Measurements from ENCODE around the gene SH3PXD2B.
A peak's percentile ranks its signal among the peaks of the same experiment; 100 is the strongest.
"Not testable (repeated sequence)": the region's sequence is repeated elsewhere in the genome, so short reads cannot be mapped to it uniquely, and the experiment has no call there.

The SH3PXD2B gene

DNA sequence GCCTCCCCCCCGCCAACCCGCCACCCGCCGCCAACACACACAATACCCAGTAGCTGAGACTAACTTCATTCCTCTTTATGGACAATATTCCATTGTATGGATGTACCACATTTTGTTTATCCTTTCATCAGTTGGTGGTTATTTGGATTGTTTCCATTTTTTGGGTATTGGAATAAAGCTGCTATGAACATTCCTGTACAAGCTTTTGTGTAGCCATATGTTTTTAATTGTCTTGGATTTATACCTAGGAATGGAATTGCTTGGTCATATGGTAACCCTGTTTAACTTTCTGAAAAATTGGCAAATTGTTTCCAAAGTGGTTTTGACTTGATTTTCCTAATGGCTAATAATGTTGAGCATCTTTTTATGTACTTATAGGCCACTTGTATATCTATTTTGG, 165.9 kb downstream of the SH3PXD2B start:
- no peak for DNase-seq

GRCh38 chr5:172287140-172287539, 167.2 kb downstream of the SH3PXD2B start:
- not testable (repeated sequence) for DNase-seq

- DNase-seq, result no peak
Measured at GRCh38 chr5:172285226-172286143, 168.8 kb downstream of the SH3PXD2B start.

DNA sequence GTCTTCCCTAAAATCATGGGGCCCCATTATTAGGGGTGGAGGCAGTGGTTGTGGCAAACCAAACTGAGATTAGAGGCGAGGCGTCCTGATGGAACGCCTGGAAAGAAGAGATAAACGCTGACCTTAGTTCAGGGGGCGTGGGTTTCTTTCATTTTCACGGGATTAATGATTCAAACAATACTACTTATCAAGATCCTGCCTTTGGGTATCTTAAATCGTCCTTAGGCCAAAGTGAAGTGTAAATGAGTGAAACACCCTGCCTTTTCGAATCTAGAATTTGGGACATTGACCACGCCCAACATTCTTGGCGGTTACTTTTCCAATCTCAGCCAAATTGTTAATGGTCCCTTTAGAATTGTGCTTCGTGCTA, 169.7 kb downstream of the SH3PXD2B start:
- no peak for DNase-seq

- peak; percentile 81 for DNase-seq
Measured at GRCh38 chr5:172283862-172284610, 170.3 kb downstream of the SH3PXD2B start.

DNA sequence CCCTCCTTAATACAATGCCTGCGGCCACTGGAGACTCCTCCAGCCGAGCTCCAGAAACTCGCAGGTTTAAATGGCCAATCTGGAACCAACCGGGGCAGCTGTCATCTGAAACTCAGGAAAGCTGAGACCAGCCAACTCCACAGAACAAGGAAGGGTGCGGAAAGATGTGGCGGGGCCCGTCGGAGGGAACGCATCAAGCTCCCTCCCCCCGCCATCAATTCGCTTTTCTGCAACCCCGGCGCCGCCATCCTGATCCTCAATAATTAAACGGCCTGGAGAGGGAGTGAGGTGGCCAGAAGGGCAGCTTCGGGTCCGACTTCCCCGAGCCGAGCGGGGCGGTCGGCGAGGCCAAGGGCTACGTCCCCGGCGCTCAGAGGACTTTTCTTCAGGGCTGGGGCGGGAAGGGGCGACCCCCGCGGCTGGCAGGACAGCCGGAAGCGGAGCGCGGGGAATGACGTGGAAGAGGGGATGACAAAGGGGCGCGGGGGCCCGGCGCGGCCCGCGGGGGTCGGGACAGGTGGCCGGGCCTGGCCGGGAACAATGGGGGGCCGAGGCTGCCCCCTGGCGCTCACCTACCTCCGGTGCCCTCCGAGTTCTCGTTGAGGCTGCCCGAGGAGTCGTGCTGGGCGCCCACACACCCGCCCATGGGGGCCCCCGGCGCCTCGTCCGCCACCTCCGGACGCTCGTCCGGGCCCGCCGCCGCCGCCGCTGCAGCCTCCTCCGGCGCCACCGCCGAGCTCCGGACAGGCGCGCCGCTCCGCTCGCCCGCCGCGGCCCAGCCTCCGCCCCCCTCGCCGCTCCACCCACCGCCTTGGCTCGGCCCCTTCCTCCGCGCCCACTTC, 171.1 kb downstream of the SH3PXD2B start, which contains the start of gene UBTD2:
TSS of gene UBTD2 (minus strand) at position 745 of the 842 bp plus-strand sequence. CDS start at position 646, 99 bp downstream.
- DNase-seq, result peak; percentile 8

DNA sequence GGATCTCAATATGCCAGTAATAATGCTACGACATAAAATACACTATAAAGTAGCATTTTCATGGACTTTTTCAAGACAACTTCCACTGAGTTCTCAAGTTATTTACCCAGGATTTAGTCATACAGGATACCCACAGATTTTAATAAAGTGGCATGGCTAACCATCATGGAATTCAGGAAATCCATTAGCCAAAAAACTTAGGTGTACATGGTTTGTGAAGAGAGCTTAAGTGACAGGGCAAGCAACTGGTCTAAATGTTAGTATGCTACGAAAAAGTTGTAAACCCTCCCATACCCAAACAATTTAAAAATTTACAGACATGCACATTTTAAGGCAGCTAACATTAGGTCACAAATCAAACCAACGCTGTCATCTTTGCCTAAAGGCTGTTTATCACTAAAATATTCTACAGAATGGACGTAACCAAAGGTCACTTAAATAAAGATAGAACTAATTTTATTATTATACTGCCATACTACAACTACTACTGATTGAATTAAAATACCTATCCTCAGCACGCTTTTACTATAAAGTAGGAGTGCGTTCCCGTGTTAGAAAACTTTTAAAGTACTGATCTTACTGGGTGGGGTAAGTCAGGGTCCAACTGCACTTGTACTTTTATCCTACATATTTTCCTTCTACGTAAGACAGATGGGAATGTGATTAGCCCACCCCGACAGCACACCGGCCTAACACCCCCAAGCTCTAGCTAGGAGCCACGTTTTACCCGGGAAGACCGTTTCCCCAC, 171.9 kb downstream of the SH3PXD2B start:
- no peak for DNase-seq

- no peak for DNase-seq
Measured at GRCh38 chr5:172281346-172281745, 173.0 kb downstream of the SH3PXD2B start.

GRCh38 chr5:172280929-172281328, 173.4 kb downstream of the SH3PXD2B start:
- no peak for DNase-seq

DNA sequence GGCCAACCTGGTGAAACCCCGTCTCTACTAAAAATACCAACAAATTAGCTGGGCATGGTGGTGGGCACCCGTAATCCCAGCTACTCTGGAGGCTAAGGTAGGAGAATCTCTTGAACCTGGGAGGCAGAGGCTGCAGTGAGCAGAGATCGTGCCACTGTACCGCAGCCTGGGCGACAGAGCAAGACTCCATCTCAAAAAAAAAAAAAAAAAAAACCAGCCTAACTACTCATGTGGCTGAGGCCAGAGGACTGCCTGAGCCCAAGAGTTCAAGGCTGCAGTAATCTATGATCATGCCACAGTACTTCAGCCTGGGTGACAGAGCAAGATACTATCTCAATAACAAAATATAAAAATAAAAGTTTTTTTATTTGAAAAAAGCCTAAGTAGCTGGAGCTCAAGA, 174.0 kb downstream of the SH3PXD2B start:
- DNase-seq, result no peak

DNA sequence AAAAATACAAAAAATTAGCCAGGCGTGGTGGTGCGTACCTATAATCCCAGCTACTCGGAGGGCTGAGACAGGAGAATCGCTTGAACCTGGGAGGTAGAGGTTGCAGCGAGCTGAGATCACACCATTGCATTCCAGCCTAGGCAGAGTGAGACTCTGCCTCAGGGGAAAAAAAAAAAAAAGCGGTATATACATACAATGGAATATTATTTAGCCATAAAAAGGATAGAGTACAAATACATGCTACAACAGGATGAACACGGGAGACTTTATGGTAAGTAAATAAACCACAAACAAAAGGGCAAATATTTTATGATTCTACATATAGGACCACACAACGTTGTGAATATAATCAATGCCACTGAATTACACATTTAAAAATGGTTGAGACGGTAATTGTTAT, 176.0 kb downstream of the SH3PXD2B start:
- DNase-seq, result no peak

DNA sequence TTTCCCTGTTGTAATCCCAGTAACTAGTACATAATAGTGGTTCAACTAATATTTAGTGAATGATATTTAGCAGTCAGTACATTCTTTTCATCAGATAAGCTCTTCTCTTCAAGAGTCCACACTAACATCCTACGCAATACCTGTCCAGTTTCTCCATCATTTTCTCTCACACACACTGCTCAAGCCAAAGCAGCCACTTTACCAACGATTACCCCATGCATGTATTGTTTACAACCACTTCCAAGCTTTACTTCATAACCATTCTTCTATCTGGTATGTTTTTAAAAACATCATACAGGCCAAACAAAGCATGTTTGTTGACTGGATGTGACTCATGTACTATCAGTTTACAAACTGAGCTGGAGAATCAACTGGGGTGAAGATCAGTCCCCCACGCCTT, 178.1 kb downstream of the SH3PXD2B start:
- no peak for DNase-seq
